GM23338 (cell line): ENCODE data around the gene CYP4B1. TPM values are rescaled to one million over a fixed set of nuclear protein-coding genes. Genes with fewer than 3 reads are reported as not detected.

ENCODE experiments used
- ATAC-seq: fragments of 200-7000 bp; cut with Tn5 transposase; 3 replicates; pipeline ENCODE4 v1.9.1; 2020
- DNase-seq: peaks from one replicate; pipeline ENCODE4 v3.0.0-alpha.2; 2015; ENCODE audit warnings: low spot score
- H2AFZ ChIP-seq: fragments of 200-600 bp; sonication (generic); 2 replicates; pipeline ENCODE4 v1.8.0; 2016; ENCODE audit warnings: antibody characterized with exemption, mild to moderate bottlenecking, moderate library complexity
- H3F3A ChIP-seq: fragments of 200-600 bp; sonication (generic); replicated peaks from 2 replicates; pipeline ENCODE4 v1.8.0; 2017; ENCODE audit warnings: antibody characterized with exemption, mixed run types, low read depth
- H3K27ac ChIP-seq: fragments of 200-600 bp; sonication (generic); 2 replicates; pipeline ENCODE4 v1.6.1; 2016; ENCODE audit warnings: low read depth
- H3K27me3 ChIP-seq: fragments of 200-600 bp; sonication (generic); 2 replicates; pipeline ENCODE4 v1.8.0; 2016; ENCODE audit warnings: mild to moderate bottlenecking, mixed run types, moderate library complexity; ENCODE audit not compliant: insufficient read depth
- H3K36me3 ChIP-seq: fragments of 200-600 bp; sonication (generic); 2 replicates; pipeline ENCODE4 v1.8.0; 2016; ENCODE audit warnings: mild to moderate bottlenecking; ENCODE audit not compliant: insufficient read depth
- H3K4me1 ChIP-seq: fragments of 200-600 bp; sonication (generic); 2 replicates; pipeline ENCODE4 v1.8.0; 2016; ENCODE audit warnings: mild to moderate bottlenecking, moderate library complexity; ENCODE audit not compliant: insufficient read depth
- H3K4me2 ChIP-seq: fragments of 200-600 bp; sonication (generic); 2 replicates; pipeline ENCODE4 v1.7.1; 2017; ENCODE audit warnings: mixed run types
- H3K4me3 ChIP-seq: fragments of 200-600 bp; sonication (generic); 2 replicates; pipeline ENCODE4 v1.6.1; 2016; ENCODE audit warnings: mixed run types
- H3K79me2 ChIP-seq: fragments of 200-600 bp; sonication (generic); replicated peaks from 2 replicates; pipeline ENCODE4 v1.8.0; 2017; ENCODE audit warnings: mild to moderate bottlenecking; ENCODE audit not compliant: insufficient read depth
- H3K9me2 ChIP-seq: fragments of 200-600 bp; sonication (generic); 2 replicates; pipeline ENCODE4 v1.8.0; 2017; ENCODE audit not compliant: insufficient read depth
- H4K20me1 ChIP-seq: fragments of 200-600 bp; sonication (generic); replicated peaks from 2 replicates; pipeline ENCODE4 v1.8.0; 2017; ENCODE audit warnings: mild to moderate bottlenecking; ENCODE audit not compliant: insufficient read depth
- H3K27ac Mint-ChIP-seq: 2 replicates; pipeline ENCODE4 v1.8.0; 2020; ENCODE audit warnings: inconsistent platforms, mild to moderate bottlenecking, moderate library complexity, mixed read lengths
- H3K27me3 Mint-ChIP-seq: 3 replicates; pipeline ENCODE4 v1.8.0; 2022; ENCODE audit warnings: low read depth, mild to moderate bottlenecking, moderate library complexity, mixed read lengths, inconsistent platforms; ENCODE audit not compliant: insufficient read depth, poor library complexity
- H3K36me3 Mint-ChIP-seq: 3 replicates; pipeline ENCODE4 v1.8.0; 2021; ENCODE audit warnings: low read depth, mild to moderate bottlenecking, inconsistent platforms, moderate library complexity, mixed read lengths
- H3K4me1 Mint-ChIP-seq: 3 replicates; pipeline ENCODE4 v1.8.0; 2020; ENCODE audit warnings: mild to moderate bottlenecking, inconsistent platforms, mixed read lengths
- H3K4me3 Mint-ChIP-seq: 3 replicates; pipeline ENCODE4 v1.8.0; 2021; ENCODE audit warnings: moderate library complexity, mild to moderate bottlenecking, inconsistent platforms, mixed read lengths
- H3K9me3 Mint-ChIP-seq: 3 replicates; pipeline ENCODE4 v1.8.0; 2020; ENCODE audit warnings: moderate library complexity, mild to moderate bottlenecking, inconsistent platforms, mixed read lengths
- CREB1 ChIP-seq: fragments of 250-450 bp; sonication (Bioruptor Pico); IDR thresholded peaks from 2 replicates; pipeline ENCODE4 v1.5.0; 2020; ENCODE audit warnings: low read depth, mild to moderate bottlenecking, moderate library complexity
- EZH2 ChIP-seq: fragments of 200-600 bp; sonication (generic); IDR thresholded peaks from one replicate; pipeline ENCODE4 v1.8.0; 2017; ENCODE audit warnings: antibody characterized with exemption, mild to moderate bottlenecking, low read depth; ENCODE audit not compliant: unreplicated experiment
- EZH2phosphoT487 ChIP-seq: fragments of 200-600 bp; sonication (generic); IDR thresholded peaks from one replicate; pipeline ENCODE4 v1.8.1; 2018; ENCODE audit warnings: antibody characterized with exemption; ENCODE audit not compliant: unreplicated experiment
- JUNB ChIP-seq: IDR thresholded peaks from one replicate; pipeline ENCODE4 v1.6.1; 2016; ENCODE audit warnings: antibody characterized with exemption; ENCODE audit not compliant: unreplicated experiment
- NANOG ChIP-seq: IDR thresholded peaks from 2 replicates; pipeline ENCODE4 v1.6.1; 2016; ENCODE audit warnings: antibody characterized with exemption, borderline replicate concordance
- POLR2AphosphoS5 ChIP-seq: IDR thresholded peaks from 2 replicates; pipeline ENCODE4 v1.6.1; 2016; ENCODE audit warnings: antibody characterized with exemption, low read depth
- ZNF114 ChIP-seq: fragments of 250-450 bp; sonication (Bioruptor Pico); IDR thresholded peaks from 2 replicates; pipeline ENCODE4 v1.5.0; 2020; ENCODE audit warnings: mild to moderate bottlenecking, moderate library complexity
- ZNF331 ChIP-seq: fragments of 250-450 bp; sonication (Bioruptor Pico); IDR thresholded peaks from 2 replicates; pipeline ENCODE4 v1.5.0; 2020; ENCODE audit warnings: low read depth, mild to moderate bottlenecking, moderate library complexity
- polyA plus RNA-seq: library from polyadenylated mRNA; unstranded; fragments of >200 nt; fragmentation: Nextera tagmentation; extraction: Ambion mirVana; gene quantifications from 2 replicates; pipeline ENCODE4 v1.2.1, GENCODE V29; 2016
- total RNA-seq: library from RNA; depleted of rRNA; stranded (reverse); fragments of >200 nt; shearing (Covaris generic); gene quantifications from 2 replicates; pipeline ENCODE4 v1.2.3, GENCODE V29; 2014
- TF ChIP-seq, protein P1 (sequence below): IDR thresholded peaks from one replicate; pipeline ENCODE4 v1.6.1; 2018; ENCODE audit warnings: antibody characterized with exemption; ENCODE audit not compliant: unreplicated experiment
- TF ChIP-seq, protein P2 (sequence below): IDR thresholded peaks from 2 replicates; pipeline ENCODE4 v1.6.1; 2016; ENCODE audit warnings: antibody characterized with exemption
- TF ChIP-seq, protein P3 (sequence below), 2 experiments: fragments of 200-600 bp in 1 of 2; sonication (generic) in 1 of 2; conservative IDR thresholded peaks; 2 replicates each; pipeline versions ENCODE4 v1.5.1 to v1.6.1; 2016 to 2017; ENCODE audit warnings: antibody characterized with exemption in 2 of 2, low read depth in 2 of 2, mild to moderate bottlenecking in 2 of 2, moderate library complexity in 1 of 2

The CYP4B1 gene
- total and polyA plus RNA-seq, 2 experiments from 2014 or later, result not detected

DNA sequence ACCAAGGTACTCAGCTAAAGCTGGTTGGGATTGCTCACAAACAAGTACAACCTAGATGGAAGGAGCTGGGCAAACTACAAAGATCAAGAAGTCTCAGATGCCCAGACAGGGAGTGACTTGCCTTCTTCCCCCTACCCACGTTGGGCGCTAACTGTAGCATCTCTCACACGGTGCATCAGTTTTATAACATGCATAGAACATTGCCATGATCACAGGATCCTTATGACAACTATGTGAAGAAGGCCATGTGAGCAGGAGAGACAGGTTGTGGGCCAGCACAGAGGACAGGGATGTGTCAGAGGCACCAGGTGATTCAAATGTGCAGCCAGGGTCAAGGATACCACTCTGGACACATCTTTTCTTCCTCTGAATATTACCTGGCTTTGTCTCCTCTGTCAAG lies 28.3 kb upstream of the CYP4B1 start (continued):
- TF ChIP-seq, protein P1, sequence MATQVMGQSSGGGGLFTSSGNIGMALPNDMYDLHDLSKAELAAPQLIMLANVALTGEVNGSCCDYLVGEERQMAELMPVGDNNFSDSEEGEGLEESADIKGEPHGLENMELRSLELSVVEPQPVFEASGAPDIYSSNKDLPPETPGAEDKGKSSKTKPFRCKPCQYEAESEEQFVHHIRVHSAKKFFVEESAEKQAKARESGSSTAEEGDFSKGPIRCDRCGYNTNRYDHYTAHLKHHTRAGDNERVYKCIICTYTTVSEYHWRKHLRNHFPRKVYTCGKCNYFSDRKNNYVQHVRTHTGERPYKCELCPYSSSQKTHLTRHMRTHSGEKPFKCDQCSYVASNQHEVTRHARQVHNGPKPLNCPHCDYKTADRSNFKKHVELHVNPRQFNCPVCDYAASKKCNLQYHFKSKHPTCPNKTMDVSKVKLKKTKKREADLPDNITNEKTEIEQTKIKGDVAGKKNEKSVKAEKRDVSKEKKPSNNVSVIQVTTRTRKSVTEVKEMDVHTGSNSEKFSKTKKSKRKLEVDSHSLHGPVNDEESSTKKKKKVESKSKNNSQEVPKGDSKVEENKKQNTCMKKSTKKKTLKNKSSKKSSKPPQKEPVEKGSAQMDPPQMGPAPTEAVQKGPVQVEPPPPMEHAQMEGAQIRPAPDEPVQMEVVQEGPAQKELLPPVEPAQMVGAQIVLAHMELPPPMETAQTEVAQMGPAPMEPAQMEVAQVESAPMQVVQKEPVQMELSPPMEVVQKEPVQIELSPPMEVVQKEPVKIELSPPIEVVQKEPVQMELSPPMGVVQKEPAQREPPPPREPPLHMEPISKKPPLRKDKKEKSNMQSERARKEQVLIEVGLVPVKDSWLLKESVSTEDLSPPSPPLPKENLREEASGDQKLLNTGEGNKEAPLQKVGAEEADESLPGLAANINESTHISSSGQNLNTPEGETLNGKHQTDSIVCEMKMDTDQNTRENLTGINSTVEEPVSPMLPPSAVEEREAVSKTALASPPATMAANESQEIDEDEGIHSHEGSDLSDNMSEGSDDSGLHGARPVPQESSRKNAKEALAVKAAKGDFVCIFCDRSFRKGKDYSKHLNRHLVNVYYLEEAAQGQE, result no peak
- TF ChIP-seq POLR2AphosphoS5, result no peak
- TF ChIP-seq, protein P2, sequence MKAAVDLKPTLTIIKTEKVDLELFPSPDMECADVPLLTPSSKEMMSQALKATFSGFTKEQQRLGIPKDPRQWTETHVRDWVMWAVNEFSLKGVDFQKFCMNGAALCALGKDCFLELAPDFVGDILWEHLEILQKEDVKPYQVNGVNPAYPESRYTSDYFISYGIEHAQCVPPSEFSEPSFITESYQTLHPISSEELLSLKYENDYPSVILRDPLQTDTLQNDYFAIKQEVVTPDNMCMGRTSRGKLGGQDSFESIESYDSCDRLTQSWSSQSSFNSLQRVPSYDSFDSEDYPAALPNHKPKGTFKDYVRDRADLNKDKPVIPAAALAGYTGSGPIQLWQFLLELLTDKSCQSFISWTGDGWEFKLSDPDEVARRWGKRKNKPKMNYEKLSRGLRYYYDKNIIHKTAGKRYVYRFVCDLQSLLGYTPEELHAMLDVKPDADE, result no peak

DNA sequence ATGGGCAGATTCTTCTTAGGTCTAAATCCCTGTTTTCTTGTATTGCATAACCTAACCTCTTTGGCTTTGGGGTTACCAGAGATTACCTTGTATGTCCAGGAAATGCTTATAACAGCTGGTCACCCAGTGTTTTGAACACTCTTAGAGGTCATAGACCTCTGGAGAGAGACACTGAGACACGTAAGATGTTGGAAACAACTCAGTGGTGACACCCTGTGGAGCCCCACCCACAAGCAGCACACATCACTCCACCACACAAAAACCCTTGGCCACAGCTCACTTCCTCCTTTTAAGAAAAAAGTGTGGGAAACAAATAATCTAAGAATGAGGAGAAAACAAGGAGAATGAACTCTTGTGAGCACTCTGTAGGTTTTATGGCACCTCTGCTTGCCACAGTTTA lies 26.3 kb upstream of the CYP4B1 start:
- Mint-ChIP-seq H3K27ac (no peak overlapping the region), H3K36me3 (peaks cover 37% of the 10 kb centered on the region), H3K4me3 (no peak overlapping the region), H3K4me1 (no peaks in the 10 kb centered on the region; the same call in 2 of the 3 replicates), H3K27me3 (peaks cover 6% of the 10 kb centered on the region), H3K9me3 (peaks cover 81% of the 10 kb centered on the region)
- no peak overlapping the region for H2AFZ ChIP-seq
- ATAC-seq (no peak), DNase-seq (no peak)
- H3K27me3 ChIP-seq, result no peaks in the 10 kb centered on the region
- H3K79me2 ChIP-seq, result no peaks in the 10 kb centered on the region
- H3F3A ChIP-seq, result no peaks in the 10 kb centered on the region
- H3K27ac ChIP-seq, result no peak overlapping the region
- no peak overlapping the region for H3K4me2 ChIP-seq
- no peaks in the 10 kb centered on the region; the same call in none of the 2 replicates for H3K36me3 ChIP-seq
- no peaks in the 10 kb centered on the region for H4K20me1 ChIP-seq
- H3K9me2 ChIP-seq, result 0 out of 2 replicates have a peak, but pooled peaks cover 4% of the 10 kb centered on the region
- H3K4me3 ChIP-seq, result no peak overlapping the region
- no peaks in the 10 kb centered on the region for H3K4me1 ChIP-seq
- TF ChIP-seq ZNF331 (CRISPR knock-in tag) (no peak), ZNF114 (CRISPR knock-in tag) (no peak), CREB1 (CRISPR knock-in tag) (no peak), POLR2AphosphoS5 (no peak), JUNB (no peak), EZH2 (no peak), NANOG (no peak), EZH2phosphoT487 (no peak)
- TF ChIP-seq, protein P1, result no peak
- TF ChIP-seq, protein P3, sequence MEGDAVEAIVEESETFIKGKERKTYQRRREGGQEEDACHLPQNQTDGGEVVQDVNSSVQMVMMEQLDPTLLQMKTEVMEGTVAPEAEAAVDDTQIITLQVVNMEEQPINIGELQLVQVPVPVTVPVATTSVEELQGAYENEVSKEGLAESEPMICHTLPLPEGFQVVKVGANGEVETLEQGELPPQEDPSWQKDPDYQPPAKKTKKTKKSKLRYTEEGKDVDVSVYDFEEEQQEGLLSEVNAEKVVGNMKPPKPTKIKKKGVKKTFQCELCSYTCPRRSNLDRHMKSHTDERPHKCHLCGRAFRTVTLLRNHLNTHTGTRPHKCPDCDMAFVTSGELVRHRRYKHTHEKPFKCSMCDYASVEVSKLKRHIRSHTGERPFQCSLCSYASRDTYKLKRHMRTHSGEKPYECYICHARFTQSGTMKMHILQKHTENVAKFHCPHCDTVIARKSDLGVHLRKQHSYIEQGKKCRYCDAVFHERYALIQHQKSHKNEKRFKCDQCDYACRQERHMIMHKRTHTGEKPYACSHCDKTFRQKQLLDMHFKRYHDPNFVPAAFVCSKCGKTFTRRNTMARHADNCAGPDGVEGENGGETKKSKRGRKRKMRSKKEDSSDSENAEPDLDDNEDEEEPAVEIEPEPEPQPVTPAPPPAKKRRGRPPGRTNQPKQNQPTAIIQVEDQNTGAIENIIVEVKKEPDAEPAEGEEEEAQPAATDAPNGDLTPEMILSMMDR (conservative IDR thresholded peaks at IDR 0.05; ENCODE audit: low read depth in 2 of 2), result no peak
